ENCODE measurements around the gene IGSF9.

DNA sequence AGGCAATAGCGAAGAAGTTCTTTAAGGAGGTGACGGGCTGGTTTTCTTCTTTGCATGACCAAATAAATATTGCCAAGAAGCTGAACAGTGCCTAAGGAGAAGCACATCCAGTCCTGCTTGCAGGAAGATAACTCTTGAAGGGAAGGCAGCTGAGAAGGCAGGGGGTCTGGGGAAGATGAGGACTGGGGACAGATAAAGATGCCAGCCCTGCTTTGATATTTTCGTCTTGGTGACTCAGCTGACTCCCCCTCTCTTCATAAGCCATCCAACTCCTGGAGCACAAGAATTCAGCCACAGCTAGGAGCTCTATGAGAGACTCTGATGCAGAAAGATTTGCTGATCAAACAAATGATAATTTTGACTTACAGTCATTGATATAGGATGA lies 48.9 kb downstream of the IGSF9 start:
- TF ChIP-seq POLR2A (IDR thresholded peaks at IDR 0.05) (no peak), CTCF (IDR thresholded peaks at IDR 0.05) (no peak)

Measured in thyroid gland (tissue), 4 donors.